ENCODE data around the gene CLPTM1L. TPM values are rescaled to one million over a fixed set of nuclear protein-coding genes. Genes with fewer than 3 reads are reported as not detected.

CLPTM1L gene
- polyA plus RNA-seq, 3 donors, result 14.1 to 76.2 (median 35.0) TPM

DNA sequence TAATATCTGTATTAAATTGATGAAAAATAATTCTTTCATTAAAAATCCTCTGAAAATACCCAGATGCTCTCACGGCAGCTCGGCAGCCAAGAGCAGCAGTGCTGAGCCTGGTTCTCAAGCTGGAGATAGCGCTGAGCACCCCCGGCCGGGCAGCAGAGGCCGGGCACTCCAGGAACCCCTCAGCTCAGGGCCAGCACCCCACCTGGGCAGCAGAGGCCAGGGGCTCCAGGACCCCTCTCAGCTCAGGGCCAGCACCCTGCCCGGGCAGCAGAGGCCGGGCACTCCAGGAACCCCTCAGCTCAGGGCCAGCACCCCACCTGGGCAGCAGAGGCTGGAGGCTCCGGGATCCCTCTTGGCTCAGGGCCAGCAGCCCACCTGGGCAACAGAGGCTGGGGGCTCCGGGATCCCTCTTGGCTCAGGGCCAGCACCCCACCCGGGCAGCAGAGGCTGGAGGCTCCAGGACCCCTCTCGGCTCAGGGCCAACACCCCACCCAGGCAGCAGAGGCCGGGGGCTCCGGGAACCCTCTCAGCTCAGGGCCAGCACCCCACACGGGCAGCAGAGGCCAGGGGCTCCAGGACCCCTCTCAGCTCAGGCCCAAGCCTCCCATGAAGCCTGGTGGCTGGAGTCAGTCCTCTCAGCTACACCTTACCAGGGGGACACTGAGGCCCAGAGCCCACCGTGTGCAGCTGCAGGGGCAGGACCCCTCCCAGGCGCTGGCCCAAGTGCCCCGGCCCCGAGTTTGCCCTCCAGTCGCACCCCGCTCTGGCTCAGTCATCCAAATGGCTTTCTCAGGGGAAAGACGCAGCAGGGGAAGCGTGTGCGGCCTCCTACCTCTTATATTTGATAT, 21.7 kb downstream of the CLPTM1L start:
- DNase-seq, result no peak

DNA sequence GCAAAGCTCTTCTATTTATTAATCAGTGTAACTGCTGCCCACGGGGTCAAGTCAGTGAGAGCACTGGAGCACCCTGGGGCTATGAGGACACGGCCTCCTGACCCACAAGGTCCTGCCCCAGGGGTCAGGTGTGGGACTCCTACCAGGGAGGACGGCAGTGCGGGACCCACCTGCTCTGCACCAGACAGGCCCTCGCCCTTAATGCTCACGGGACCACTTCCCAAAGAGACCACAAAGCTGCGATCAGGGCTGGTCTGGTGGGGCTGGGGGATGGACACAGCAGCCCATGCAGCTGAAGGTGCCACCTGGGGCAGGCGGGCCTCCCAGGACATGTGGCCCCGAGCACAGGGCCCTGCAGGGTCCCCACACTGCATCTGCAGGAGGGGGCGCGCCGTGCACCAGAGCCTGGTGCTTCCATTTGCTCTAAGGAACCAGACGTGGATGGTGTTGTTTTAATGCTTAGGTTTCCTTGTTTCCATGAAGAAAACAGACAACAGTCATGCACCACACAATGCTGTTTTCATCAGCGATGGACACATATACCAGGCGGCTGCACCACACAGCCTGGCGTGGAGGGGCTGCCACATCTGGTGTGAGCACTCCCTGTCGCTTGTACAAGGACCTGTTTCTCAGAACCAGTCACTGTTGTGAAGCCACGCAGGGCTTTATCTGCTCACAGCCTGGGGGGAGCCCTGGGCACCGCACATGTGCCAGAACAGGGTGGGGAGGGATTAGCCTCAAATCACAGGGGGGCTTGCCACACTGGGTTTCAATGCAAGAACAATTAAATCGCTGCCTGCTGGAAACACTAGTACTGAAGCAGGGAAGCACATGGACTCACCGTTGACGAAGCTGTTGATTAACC, 22.6 kb downstream of the CLPTM1L start:
- Histone ChIP-seq H3K27me3 (ENCODE audit: control insufficient read depth in 2 of 2, insufficient read depth in 2 of 2, low read length in 2 of 2) (no peaks in the 10 kb centered on the region), H3K9me3 (replicated peaks in 1 of 2; ENCODE audit: control insufficient read depth in 1 of 2, insufficient read depth in 1 of 2, low read length in 2 of 2) (no peaks in the 10 kb centered on the region), H3K79me2 (ENCODE audit: insufficient read depth, low read length) (no peaks in the 10 kb centered on the region), H3K4me3 (replicated peaks in 1 of 3; ENCODE audit: low read depth in 2 of 3, low read length in 3 of 3) (no peak overlapping the region), H3K9ac (ENCODE audit: insufficient read depth, low read length, poor library complexity, severe bottlenecking) (no peak overlapping the region), H3K27ac (ENCODE audit: low read depth in 1 of 2, low read length in 2 of 2) (no peak overlapping the region), H3K4me1 (ENCODE audit: control insufficient read depth in 1 of 2, insufficient read depth in 2 of 2, low read length in 2 of 2) (no peaks in the 10 kb centered on the region), H2AFZ (ENCODE audit: insufficient read depth, low read depth, low read length, poor library complexity, severe bottlenecking) (no peak overlapping the region), H3K4me2 (replicated peaks; ENCODE audit: extremely low read depth, low read length, poor library complexity, severe bottlenecking) (no peak overlapping the region), H4K20me1 (ENCODE audit: insufficient read depth, low read length) (no peaks in the 10 kb centered on the region), H3K36me3 (replicated peaks in 1 of 2; ENCODE audit: control insufficient read depth in 1 of 2, insufficient read depth in 2 of 2, low read length in 2 of 2) (peaks cover 84 to 93% of the 10 kb centered on the region in 2 donors)
- Mint-ChIP-seq H3K4me3 (no peak overlapping the region), H3K4me1 (no peaks in the 10 kb centered on the region), H3K27ac (no peak overlapping the region), H3K9me3 (no peaks in the 10 kb centered on the region), H3K27me3 (ENCODE audit: low read depth in 3 of 3) (peaks cover 0 to 1% (median 0%) of the 10 kb centered on the region in 3 donors), H3K36me3 (peaks cover 84 to 90% of the 10 kb centered on the region in 2 donors)
- intact Hi-C loops (cut with micrococcal nuclease), result no loop called here
- DNase-seq, result no peak
- WGBS (ENCODE audit: insufficient coverage), result 98% methylated on average over 13 of the region's 22 CpGs
- TF ChIP-seq, protein P1, sequence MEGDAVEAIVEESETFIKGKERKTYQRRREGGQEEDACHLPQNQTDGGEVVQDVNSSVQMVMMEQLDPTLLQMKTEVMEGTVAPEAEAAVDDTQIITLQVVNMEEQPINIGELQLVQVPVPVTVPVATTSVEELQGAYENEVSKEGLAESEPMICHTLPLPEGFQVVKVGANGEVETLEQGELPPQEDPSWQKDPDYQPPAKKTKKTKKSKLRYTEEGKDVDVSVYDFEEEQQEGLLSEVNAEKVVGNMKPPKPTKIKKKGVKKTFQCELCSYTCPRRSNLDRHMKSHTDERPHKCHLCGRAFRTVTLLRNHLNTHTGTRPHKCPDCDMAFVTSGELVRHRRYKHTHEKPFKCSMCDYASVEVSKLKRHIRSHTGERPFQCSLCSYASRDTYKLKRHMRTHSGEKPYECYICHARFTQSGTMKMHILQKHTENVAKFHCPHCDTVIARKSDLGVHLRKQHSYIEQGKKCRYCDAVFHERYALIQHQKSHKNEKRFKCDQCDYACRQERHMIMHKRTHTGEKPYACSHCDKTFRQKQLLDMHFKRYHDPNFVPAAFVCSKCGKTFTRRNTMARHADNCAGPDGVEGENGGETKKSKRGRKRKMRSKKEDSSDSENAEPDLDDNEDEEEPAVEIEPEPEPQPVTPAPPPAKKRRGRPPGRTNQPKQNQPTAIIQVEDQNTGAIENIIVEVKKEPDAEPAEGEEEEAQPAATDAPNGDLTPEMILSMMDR (IDR thresholded peaks at IDR 0.05), result no peak

More for the DNA sequence above, 21.7 kb downstream of the CLPTM1L start:
- no peak overlapping the region for H2AFZ ChIP-seq (ENCODE audit: insufficient read depth, low read depth, low read length, poor library complexity, severe bottlenecking)
- peaks cover 76 to 84% of the 10 kb centered on the region in 2 donors for H3K36me3 ChIP-seq (replicated peaks in 1 of 2; ENCODE audit: control insufficient read depth in 1 of 2, insufficient read depth in 2 of 2, low read length in 2 of 2)
- H3K27ac ChIP-seq (ENCODE audit: low read depth in 1 of 2, low read length in 2 of 2), result no peak overlapping the region
- H4K20me1 ChIP-seq (ENCODE audit: insufficient read depth, low read length), result peaks cover under 1% of the 10 kb centered on the region
- H3K4me1 ChIP-seq (ENCODE audit: control insufficient read depth in 1 of 2, insufficient read depth in 2 of 2, low read length in 2 of 2), result no peaks in the 10 kb centered on the region
- no peak overlapping the region for H3K4me2 ChIP-seq (replicated peaks; ENCODE audit: extremely low read depth, low read length, poor library complexity, severe bottlenecking)
- no peak overlapping the region for H3K27ac Mint-ChIP-seq
- no peaks in the 10 kb centered on the region for H3K9me3 Mint-ChIP-seq
- no peaks in the 10 kb centered on the region for H3K79me2 ChIP-seq (ENCODE audit: insufficient read depth, low read length)
- intact Hi-C loops (cut with micrococcal nuclease), result no loop called here
- no peaks in the 10 kb centered on the region for H3K9me3 ChIP-seq (replicated peaks in 1 of 2; ENCODE audit: control insufficient read depth in 1 of 2, insufficient read depth in 1 of 2, low read length in 2 of 2)
- H3K36me3 Mint-ChIP-seq, result peaks cover 79 to 83% of the 10 kb centered on the region in 2 donors
- H3K27me3 Mint-ChIP-seq (ENCODE audit: low read depth in 3 of 3), result peaks cover 0 to 1% (median 0%) of the 10 kb centered on the region in 3 donors
- no peak overlapping the region for H3K9ac ChIP-seq (ENCODE audit: insufficient read depth, low read length, poor library complexity, severe bottlenecking)
- WGBS (ENCODE audit: insufficient coverage), result 96% methylated on average over 18 of the region's 24 CpGs
- H3K4me3 ChIP-seq (replicated peaks in 1 of 3; ENCODE audit: low read depth in 2 of 3, low read length in 3 of 3), result no peak overlapping the region
- no peaks in the 10 kb centered on the region for H3K4me1 Mint-ChIP-seq
- H3K27me3 ChIP-seq (ENCODE audit: control insufficient read depth in 2 of 2, insufficient read depth in 2 of 2, low read length in 2 of 2), result no peaks in the 10 kb centered on the region
- TF ChIP-seq, protein P1 (IDR thresholded peaks at IDR 0.05), result no peak
- H3K4me3 Mint-ChIP-seq, result no peak overlapping the region
